SK-N-MC (cell line): ENCODE results near the gene GPR17.

Experiments used
- DNase-seq: peaks from one replicate; pipeline ENCODE4 v3.0.0-alpha.2; 2011; ENCODE audit warnings: low read depth, low spot score
- H3K27ac ChIP-seq: fragments of 200-600 bp; sonication (generic); 2 replicates; pipeline ENCODE4 v1.5.1; 2016; ENCODE audit warnings: mixed run types
- H3K36me3 ChIP-seq: fragments of 200-600 bp; sonication (generic); 2 replicates; pipeline ENCODE4 v1.6.1; 2017; ENCODE audit warnings: antibody characterized with exemption, low read length, mixed read lengths; ENCODE audit not compliant: insufficient read depth
- H3K4me3 ChIP-seq: fragments of 200-600 bp; sonication (generic); 2 replicates; pipeline ENCODE4 v1.5.1; 2016
- H3K9ac ChIP-seq: fragments of 200-600 bp; sonication (generic); 2 replicates; pipeline ENCODE4 v1.8.0; 2017; ENCODE audit warnings: mixed run types, mixed read lengths; ENCODE audit not compliant: insufficient read length
- H3K9me3 ChIP-seq: fragments of 200-600 bp; sonication (generic); 2 replicates; pipeline ENCODE4 v1.6.1; 2017; ENCODE audit warnings: low read depth, mild to moderate bottlenecking, antibody characterized with exemption, low read length, moderate library complexity, mixed read lengths
- EZH2 ChIP-seq: fragments of 200-600 bp; sonication (generic); IDR thresholded peaks from one replicate; pipeline ENCODE4 v1.6.1; 2017; ENCODE audit warnings: antibody characterized with exemption
- FOXP2 ChIP-seq: optimal IDR thresholded peaks from 2 replicates; pipeline ENCODE3; 2011; ENCODE audit warnings: mild to moderate bottlenecking, moderate library complexity; ENCODE audit not compliant: insufficient read depth; ENCODE audit errors: extremely low read length, control extremely low read depth
- POLR2AphosphoS5 ChIP-seq: IDR thresholded peaks from 2 replicates; pipeline ENCODE4 v1.6.1; 2012; ENCODE audit warnings: mild to moderate bottlenecking, low read depth, low read length, borderline replicate concordance

Gene GPR17

GRCh38 chr2:127665267-127665893 is 19.4 kb downstream of the GPR17 start:
- Histone ChIP-seq H3K9ac (no peak overlapping the region), H3K27ac (no peak overlapping the region)
- no peak for DNase-seq

DNA sequence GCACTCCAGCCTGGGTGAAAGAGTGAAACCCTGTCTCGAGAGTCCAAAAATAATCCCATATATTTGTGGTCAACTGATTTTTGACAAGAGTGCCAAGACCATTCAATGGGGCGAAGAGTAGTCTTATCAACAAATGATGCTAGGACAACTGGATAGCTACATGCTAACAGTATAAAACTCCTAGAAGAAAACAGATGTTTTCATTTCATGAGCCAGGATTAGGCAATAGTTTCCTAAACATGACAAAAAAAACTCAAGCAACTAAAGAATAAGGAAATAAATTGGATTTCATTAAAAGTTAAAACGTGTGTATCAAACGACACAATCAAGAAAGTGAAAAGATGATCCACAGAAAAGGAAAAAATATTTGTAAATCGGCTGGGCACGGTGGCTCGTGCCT is 23.1 kb downstream of the GPR17 start:
- no peak overlapping the region for H3K9ac ChIP-seq
- H3K4me3 ChIP-seq = no peak overlapping the region
- DNase-seq = no peak
- H3K36me3 ChIP-seq = no peaks in the 10 kb centered on the region
- TF ChIP-seq FOXP2 (no peak), EZH2 (no peak), POLR2AphosphoS5 (no peak)
- H3K27ac ChIP-seq = no peak overlapping the region
- no peaks in the 10 kb centered on the region for H3K9me3 ChIP-seq

More at GRCh38 chr2:127665267-127665893, 19.4 kb downstream of the GPR17 start:
- H3K36me3 ChIP-seq = no peaks in the 10 kb centered on the region
- no peak overlapping the region for H3K4me3 ChIP-seq
- no peaks in the 10 kb centered on the region for H3K9me3 ChIP-seq
- TF ChIP-seq EZH2 (no peak), FOXP2 (no peak), POLR2AphosphoS5 (no peak)

- Histone ChIP-seq H3K36me3 (no peaks in the 10 kb centered on the region), H3K9ac (no peak overlapping the region), H3K4me3 (no peak overlapping the region), H3K27ac (no peak overlapping the region), H3K9me3 (no peaks in the 10 kb centered on the region)
- TF ChIP-seq FOXP2 = no peak
- no peak for DNase-seq
Observed at GRCh38 chr2:127670055-127670956, 24.4 kb downstream of the GPR17 start.

- no peak overlapping the region for H3K9ac ChIP-seq
- no peaks in the 10 kb centered on the region for H3K9me3 ChIP-seq
- TF ChIP-seq POLR2AphosphoS5 (no peak), FOXP2 (no peak), EZH2 (no peak)
- no peak overlapping the region for H3K4me3 ChIP-seq
- no peak overlapping the region for H3K27ac ChIP-seq
- no peaks in the 10 kb centered on the region for H3K36me3 ChIP-seq
- DNase-seq = no peak
Observed at GRCh38 chr2:127670957-127671290, 25.0 kb downstream of the GPR17 start.

GRCh38 chr2:127671557-127672302 is 25.8 kb downstream of the GPR17 start:
- Histone ChIP-seq H3K9ac (no peak overlapping the region), H3K4me3 (no peak overlapping the region), H3K27ac (no peak overlapping the region), H3K36me3 (no peaks in the 10 kb centered on the region), H3K9me3 (no peaks in the 10 kb centered on the region)
- TF ChIP-seq FOXP2 (no peak), EZH2 (no peak), POLR2AphosphoS5 (no peak)
- DNase-seq = no peak

DNA sequence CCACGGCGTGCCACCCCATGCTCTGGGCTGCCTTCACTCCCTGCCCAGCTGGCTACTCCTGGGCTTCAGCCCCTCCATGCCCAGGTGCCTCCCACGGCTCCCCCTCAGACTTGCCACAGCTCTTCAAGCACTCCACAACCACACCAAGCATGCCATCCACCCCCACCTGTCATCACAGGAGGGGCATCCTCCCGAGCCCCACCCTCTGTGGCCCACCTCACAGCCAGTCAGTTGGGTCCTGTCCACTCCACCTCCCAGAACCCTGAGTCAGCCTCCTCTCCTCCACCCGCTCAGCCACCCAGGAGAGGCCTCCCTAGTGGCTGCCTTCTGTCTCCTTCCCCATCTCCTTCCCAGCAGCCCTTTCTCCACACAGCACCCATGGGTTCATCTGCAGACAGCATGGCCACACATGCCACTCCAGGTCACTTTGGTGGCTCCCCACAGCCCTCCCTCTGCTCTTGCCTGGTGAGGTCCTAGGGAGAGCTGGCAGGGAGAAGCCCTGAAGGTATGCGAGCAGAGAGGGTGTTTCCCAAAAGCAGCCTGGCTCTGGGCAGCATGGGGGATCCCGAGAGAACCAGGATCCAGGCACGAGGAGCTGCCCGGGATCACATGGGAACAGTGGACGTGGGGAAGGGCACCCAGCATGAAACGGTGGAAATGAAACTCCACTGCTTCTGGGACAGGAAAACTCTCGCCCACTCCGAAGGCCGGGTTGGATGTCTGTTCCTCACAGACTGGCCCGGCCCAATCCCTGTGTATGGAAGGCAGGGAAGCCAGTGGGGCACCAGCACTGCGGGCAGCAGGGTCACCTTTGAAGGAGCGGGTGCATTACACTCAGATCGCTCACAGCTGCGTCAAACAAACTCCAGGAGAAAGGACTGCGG is 26.6 kb downstream of the GPR17 start:
- no peak for DNase-seq
- no peak overlapping the region for H3K4me3 ChIP-seq
- H3K27ac ChIP-seq = no peak overlapping the region
- H3K9me3 ChIP-seq = no peaks in the 10 kb centered on the region
- no peak overlapping the region for H3K9ac ChIP-seq
- no peaks in the 10 kb centered on the region for H3K36me3 ChIP-seq
- no peak for TF ChIP-seq POLR2AphosphoS5
- no peak for TF ChIP-seq EZH2
- no peak for TF ChIP-seq FOXP2

- no peaks in the 10 kb centered on the region for H3K36me3 ChIP-seq
- no peaks in the 10 kb centered on the region for H3K9me3 ChIP-seq
- H3K27ac ChIP-seq = no peak overlapping the region
- TF ChIP-seq EZH2 = no peak
- TF ChIP-seq FOXP2 = no peak
- TF ChIP-seq POLR2AphosphoS5 = no peak
- DNase-seq = no peak
- H3K4me3 ChIP-seq = no peak overlapping the region; the same call in 1 of the 2 replicates
- no peak overlapping the region for H3K9ac ChIP-seq
Observed at GRCh38 chr2:127673291-127674069, 27.5 kb downstream of the GPR17 start.
